HepG2 (cell line): ENCODE data around the gene TRABD. TPM values are rescaled to one million over a fixed set of nuclear protein-coding genes. Genes with fewer than 3 reads are reported as not detected.

Experiments
- CAMTA2 ChIP-seq: sonication (generic); formaldehyde crosslinking; IDR thresholded peaks from 2 replicates; pipeline ENCODE4 v1.4.0; 2020; ENCODE audit warnings: mild to moderate bottlenecking, missing genetic modification reagents, borderline replicate concordance
- EEA1 ChIP-seq: sonication (generic); formaldehyde crosslinking; IDR thresholded peaks from 2 replicates; pipeline ENCODE4 v1.5.1; 2020; ENCODE audit warnings: mild to moderate bottlenecking, missing genetic modification reagents, borderline replicate concordance
- HOXA7 ChIP-seq: sonication (generic); formaldehyde crosslinking; IDR thresholded peaks from 2 replicates; pipeline ENCODE4 v1.8.1; 2022; ENCODE audit warnings: mild to moderate bottlenecking, missing genetic modification reagents, moderate library complexity
- KAT8 ChIP-seq: IDR thresholded peaks from 2 replicates; pipeline ENCODE4 v1.6.1; 2016; ENCODE audit warnings: missing genetic modification reagents, missing compliant biosample characterization
- SIN3A ChIP-seq: IDR thresholded peaks from 2 replicates; pipeline ENCODE4 v1.6.1; 2011; ENCODE audit warnings: low read depth, mild to moderate bottlenecking, control low read depth, low read length, borderline replicate concordance
- THYN1 ChIP-seq: sonication (generic); formaldehyde crosslinking; IDR thresholded peaks from 2 replicates; pipeline ENCODE4 v1.8.1; 2023; ENCODE audit warnings: low read depth, mild to moderate bottlenecking, moderate library complexity, missing genetic modification reagents, borderline replicate concordance
- TSC22D2 ChIP-seq: sonication (generic); formaldehyde crosslinking; IDR thresholded peaks from 2 replicates; pipeline ENCODE4 v1.5.1; 2020; ENCODE audit warnings: missing genetic modification reagents, mild to moderate bottlenecking, borderline replicate concordance
- ZBTB43 ChIP-seq: sonication (generic); formaldehyde crosslinking; conservative IDR thresholded peaks from 2 replicates; pipeline ENCODE4 v1.4.0; 2020; ENCODE audit warnings: missing genetic modification reagents
- ZFP62 ChIP-seq: sonication (generic); formaldehyde crosslinking; IDR thresholded peaks from 2 replicates; pipeline ENCODE4 v1.4.0; 2020; ENCODE audit warnings: missing genetic modification reagents
- ZNF101 ChIP-seq: sonication (generic); formaldehyde crosslinking; IDR thresholded peaks from 2 replicates; pipeline ENCODE4 v1.4.0; 2020; ENCODE audit warnings: mild to moderate bottlenecking, low read depth, missing genetic modification reagents, borderline replicate concordance
- ZNF205 ChIP-seq: IDR thresholded peaks from 2 replicates; pipeline ENCODE4 v1.6.1; 2018; ENCODE audit warnings: missing biosample characterization, missing genetic modification reagents
- ZNF333 ChIP-seq: sonication (generic); formaldehyde crosslinking; IDR thresholded peaks from 2 replicates; pipeline ENCODE4 v1.4.0; 2020; ENCODE audit warnings: mild to moderate bottlenecking, missing genetic modification reagents, borderline replicate concordance
- ZNF431 ChIP-seq: sonication (generic); formaldehyde crosslinking; IDR thresholded peaks from 2 replicates; pipeline ENCODE4 v1.9.0; 2022; ENCODE audit warnings: missing genetic modification reagents, low read depth, mild to moderate bottlenecking, borderline replicate concordance
- ZNF749 ChIP-seq: sonication (generic); formaldehyde crosslinking; IDR thresholded peaks from 2 replicates; pipeline ENCODE4 v1.8.0; 2022; ENCODE audit warnings: mild to moderate bottlenecking, missing genetic modification reagents, moderate library complexity, borderline replicate concordance
- ZNF781 ChIP-seq: sonication (generic); formaldehyde crosslinking; IDR thresholded peaks from 2 replicates; pipeline ENCODE4 v1.5.1; 2020; ENCODE audit warnings: borderline replicate concordance, mild to moderate bottlenecking, missing genetic modification reagents; ENCODE audit errors: not compliant biosample characterization
- ZSCAN12 ChIP-seq: sonication (generic); formaldehyde crosslinking; IDR thresholded peaks from 2 replicates; pipeline ENCODE4 v1.9.0; 2021; ENCODE audit warnings: mild to moderate bottlenecking, missing genetic modification reagents
- polyA plus RNA-seq, 8 experiments: library from polyadenylated mRNA; depleted of rRNA in 3 of 8; stranded (reverse) in 7 of 8; unstranded in 1 of 8; fragments of >200 nt; fragmentation: Illumina TruSeq in 4 of 8; extraction: Trizol in 4 of 8; gene quantifications; 2 replicates each; pipeline versions ENCODE4 v1.2.1 to v1.2.3, GENCODE V29; 2011 to 2016; ENCODE audit warnings: low read depth in 4 of 8, missing spikeins in 1 of 8, mixed read lengths in 1 of 8; ENCODE audit not compliant: insufficient read depth in 1 of 8
- total RNA-seq, 5 experiments: library from RNA; depleted of rRNA; stranded (reverse); fragments of >200 nt; fragmentation: Illumina TruSeq; extraction: Trizol; gene quantifications; 2 replicates each; pipeline ENCODE4 v1.2.3, GENCODE V29; 2016; ENCODE audit warnings: low read depth in 1 of 5
- TF ChIP-seq, protein P1 (sequence below): sonication (generic); formaldehyde crosslinking; IDR thresholded peaks from 2 replicates; pipeline ENCODE4 v1.4.0; 2020; ENCODE audit warnings: mild to moderate bottlenecking, missing genetic modification reagents, borderline replicate concordance
- TF ChIP-seq, protein P2 (sequence below): sonication (generic); formaldehyde crosslinking; IDR thresholded peaks from 2 replicates; pipeline ENCODE4 v1.4.0; 2020; ENCODE audit warnings: low read depth, mild to moderate bottlenecking, missing genetic modification reagents
- TF ChIP-seq, protein P3 (sequence below): IDR thresholded peaks from 2 replicates; pipeline ENCODE4 v1.6.1; 2018; ENCODE audit warnings: missing genetic modification reagents, mild to moderate bottlenecking, missing compliant biosample characterization

Gene TRABD
- total and polyA plus RNA-seq, 2 of the 13 experiments (the other 11 are each of a cell fraction or from before 2014, with no cell fraction given) = 21.5 to 28.9 TPM

- TF ChIP-seq THYN1 (CRISPR knock-in tag) (no peak), ZNF101 (CRISPR knock-in tag) (no peak), EEA1 (no peak), ZNF749 (CRISPR knock-in tag) (no peak), TSC22D2 (CRISPR knock-in tag) (no peak), KAT8 (CRISPR knock-in tag) (no peak), SIN3A (peak; percentile 27; the same call in 1 of the 2 replicates), ZNF431 (no peak), ZSCAN12 (CRISPR knock-in tag) (no peak), ZNF205 (no peak), CAMTA2 (CRISPR knock-in tag) (no peak), ZBTB43 (CRISPR knock-in tag) (peak; percentile 60; the same call in 1 of the 2 replicates), HOXA7 (CRISPR knock-in tag) (no peak), ZFP62 (CRISPR knock-in tag) (no peak), ZNF781 (CRISPR knock-in tag) (no peak), ZNF333 (CRISPR knock-in tag) (no peak)
- TF ChIP-seq, protein P1, sequence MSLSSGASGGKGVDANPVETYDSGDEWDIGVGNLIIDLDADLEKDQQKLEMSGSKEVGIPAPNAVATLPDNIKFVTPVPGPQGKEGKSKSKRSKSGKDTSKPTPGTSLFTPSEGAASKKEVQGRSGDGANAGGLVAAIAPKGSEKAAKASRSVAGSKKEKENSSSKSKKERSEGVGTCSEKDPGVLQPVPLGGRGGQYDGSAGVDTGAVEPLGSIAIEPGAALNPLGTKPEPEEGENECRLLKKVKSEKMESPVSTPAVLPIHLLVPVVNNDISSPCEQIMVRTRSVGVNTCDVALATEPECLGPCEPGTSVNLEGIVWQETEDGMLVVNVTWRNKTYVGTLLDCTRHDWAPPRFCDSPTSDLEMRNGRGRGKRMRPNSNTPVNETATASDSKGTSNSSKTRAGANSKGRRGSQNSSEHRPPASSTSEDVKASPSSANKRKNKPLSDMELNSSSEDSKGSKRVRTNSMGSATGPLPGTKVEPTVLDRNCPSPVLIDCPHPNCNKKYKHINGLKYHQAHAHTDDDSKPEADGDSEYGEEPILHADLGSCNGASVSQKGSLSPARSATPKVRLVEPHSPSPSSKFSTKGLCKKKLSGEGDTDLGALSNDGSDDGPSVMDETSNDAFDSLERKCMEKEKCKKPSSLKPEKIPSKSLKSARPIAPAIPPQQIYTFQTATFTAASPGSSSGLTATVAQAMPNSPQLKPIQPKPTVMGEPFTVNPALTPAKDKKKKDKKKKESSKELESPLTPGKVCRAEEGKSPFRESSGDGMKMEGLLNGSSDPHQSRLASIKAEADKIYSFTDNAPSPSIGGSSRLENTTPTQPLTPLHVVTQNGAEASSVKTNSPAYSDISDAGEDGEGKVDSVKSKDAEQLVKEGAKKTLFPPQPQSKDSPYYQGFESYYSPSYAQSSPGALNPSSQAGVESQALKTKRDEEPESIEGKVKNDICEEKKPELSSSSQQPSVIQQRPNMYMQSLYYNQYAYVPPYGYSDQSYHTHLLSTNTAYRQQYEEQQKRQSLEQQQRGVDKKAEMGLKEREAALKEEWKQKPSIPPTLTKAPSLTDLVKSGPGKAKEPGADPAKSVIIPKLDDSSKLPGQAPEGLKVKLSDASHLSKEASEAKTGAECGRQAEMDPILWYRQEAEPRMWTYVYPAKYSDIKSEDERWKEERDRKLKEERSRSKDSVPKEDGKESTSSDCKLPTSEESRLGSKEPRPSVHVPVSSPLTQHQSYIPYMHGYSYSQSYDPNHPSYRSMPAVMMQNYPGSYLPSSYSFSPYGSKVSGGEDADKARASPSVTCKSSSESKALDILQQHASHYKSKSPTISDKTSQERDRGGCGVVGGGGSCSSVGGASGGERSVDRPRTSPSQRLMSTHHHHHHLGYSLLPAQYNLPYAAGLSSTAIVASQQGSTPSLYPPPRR (CRISPR knock-in tag) = peak; percentile 20; the same call in 1 of the 2 replicates
- TF ChIP-seq, protein P2, sequence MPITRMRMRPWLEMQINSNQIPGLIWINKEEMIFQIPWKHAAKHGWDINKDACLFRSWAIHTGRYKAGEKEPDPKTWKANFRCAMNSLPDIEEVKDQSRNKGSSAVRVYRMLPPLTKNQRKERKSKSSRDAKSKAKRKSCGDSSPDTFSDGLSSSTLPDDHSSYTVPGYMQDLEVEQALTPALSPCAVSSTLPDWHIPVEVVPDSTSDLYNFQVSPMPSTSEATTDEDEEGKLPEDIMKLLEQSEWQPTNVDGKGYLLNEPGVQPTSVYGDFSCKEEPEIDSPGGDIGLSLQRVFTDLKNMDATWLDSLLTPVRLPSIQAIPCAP = no peak
- TF ChIP-seq, protein P3, sequence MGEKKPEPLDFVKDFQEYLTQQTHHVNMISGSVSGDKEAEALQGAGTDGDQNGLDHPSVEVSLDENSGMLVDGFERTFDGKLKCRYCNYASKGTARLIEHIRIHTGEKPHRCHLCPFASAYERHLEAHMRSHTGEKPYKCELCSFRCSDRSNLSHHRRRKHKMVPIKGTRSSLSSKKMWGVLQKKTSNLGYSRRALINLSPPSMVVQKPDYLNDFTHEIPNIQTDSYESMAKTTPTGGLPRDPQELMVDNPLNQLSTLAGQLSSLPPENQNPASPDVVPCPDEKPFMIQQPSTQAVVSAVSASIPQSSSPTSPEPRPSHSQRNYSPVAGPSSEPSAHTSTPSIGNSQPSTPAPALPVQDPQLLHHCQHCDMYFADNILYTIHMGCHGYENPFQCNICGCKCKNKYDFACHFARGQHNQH = no peak
Measured at GRCh38 chr22:50200461-50201190, 14.9 kb downstream of the TRABD start, which contains the start of gene SELENOO (continued).
